Amygdala (tissue), 56 donors: ENCODE measurements around the gene RANBP3.

ENCODE experiments used
- DNase-seq, 56 donors: peaks; one replicate each; lab custom pipeline; 2025; lab: John Stamatoyannopoulos, UW

Gene RANBP3

DNA sequence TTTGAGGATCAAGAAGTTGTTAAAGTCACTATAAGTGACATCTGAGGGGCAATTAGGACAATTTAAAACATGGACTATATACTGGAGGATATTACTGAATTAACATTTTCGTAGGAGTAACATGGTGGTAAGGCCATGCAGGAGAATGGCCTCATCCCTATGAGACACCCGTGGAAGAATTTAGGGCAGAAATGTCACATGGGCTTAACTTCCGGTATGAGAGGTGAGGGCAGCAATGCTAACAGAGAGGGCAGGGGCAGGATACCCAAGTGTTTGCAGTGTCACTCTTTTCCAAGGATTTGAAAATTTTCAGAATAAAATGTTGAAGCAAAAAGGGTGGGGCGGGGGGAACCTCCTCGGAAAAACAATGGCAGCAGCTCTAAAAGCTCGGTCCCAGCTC is 23.6 kb downstream of the RANBP3 start:
- DNase-seq = no peak

DNA sequence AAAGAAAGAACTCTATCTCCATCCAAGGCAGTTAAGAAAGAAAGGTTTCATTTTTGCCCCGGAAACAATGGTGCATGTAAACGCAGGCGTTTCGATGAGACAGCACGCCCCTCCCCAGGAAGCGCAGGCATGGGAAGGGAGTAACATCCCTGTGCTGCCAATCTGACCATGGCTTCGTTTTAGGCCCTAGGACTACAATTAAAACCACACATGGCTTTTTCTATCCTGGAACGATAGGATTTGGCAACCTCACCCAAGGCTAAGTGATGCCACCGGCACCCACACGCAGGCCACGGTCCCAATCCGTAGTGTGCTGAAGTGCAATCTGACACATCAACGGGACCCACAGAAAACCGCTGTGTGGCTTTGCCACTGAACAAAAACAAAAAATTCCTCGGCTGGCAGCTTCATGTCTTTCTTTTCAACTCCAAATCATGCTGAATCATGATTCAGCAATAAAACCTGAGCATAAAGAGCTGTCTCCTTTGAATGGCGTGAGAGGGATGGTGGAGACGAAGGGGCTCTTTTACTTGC is 24.2 kb downstream of the RANBP3 start:
- peak in 2 of 56 donors; percentile 15 to 23 for DNase-seq

DNA sequence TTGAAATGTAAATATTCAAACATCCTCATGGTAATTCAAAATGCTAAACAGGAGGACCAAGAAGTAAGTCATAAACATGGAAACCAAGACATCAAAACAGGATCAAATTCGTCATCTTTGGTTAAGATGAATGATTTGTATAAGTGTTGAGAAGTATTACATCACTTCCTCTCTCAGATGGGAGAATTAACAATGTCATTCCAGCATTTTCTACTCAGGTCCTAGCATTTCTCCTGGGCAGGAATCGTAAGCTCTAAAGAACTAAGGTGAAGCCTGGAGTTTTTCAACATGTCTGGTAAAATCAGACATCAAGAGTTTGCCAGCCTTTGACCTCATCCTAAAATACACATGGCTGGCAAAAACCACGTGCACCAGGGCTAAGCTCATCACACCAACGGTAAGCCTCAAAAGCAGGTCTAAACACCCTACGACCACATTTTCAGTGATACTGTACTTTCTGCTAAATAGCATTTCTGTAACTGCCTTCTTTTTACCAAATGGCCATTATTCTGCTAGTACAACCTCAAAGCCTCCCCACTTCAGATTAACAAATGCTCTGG is 24.8 kb downstream of the RANBP3 start:
- DNase-seq = no peak

DNA sequence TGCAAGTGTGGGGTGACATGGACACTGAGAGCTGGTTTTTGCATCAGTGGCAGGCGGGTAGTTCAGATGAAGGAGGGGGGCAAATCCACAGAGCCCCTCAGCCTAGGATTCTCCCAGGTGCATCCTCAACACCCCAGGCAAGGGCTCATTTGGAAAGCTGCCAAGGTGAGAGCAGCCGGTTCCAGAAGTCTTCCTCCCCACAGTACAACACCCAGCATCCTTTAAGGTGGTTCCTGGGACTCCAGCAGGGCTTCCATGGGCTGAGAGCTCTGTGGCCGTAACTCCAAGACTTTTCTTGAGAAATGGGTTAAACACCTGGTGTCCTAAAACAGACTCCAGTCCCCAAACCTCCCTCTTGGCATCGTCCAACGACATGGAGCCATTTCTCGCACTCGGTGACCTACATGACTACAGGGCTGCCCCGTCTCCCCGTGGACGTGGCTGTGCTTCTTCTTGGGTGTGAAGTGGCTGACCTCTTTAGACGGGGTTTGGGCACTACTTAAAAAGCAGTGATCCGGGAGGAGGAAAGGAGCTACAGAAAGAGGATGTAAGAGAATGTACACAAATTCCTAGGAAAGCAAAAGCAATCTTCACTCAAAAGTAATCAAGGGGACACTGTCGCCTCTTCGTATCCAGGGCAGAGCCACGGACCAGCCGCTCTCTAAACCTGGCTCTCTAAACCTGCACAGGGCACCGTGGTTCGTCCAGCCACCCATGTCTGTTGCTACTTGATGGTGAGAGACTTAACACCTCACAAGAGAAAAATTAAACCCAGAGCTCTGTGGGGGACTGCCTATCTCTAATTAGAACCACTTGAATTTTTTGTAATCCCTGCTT is 25.5 kb downstream of the RANBP3 start:
- no peak for DNase-seq

DNA sequence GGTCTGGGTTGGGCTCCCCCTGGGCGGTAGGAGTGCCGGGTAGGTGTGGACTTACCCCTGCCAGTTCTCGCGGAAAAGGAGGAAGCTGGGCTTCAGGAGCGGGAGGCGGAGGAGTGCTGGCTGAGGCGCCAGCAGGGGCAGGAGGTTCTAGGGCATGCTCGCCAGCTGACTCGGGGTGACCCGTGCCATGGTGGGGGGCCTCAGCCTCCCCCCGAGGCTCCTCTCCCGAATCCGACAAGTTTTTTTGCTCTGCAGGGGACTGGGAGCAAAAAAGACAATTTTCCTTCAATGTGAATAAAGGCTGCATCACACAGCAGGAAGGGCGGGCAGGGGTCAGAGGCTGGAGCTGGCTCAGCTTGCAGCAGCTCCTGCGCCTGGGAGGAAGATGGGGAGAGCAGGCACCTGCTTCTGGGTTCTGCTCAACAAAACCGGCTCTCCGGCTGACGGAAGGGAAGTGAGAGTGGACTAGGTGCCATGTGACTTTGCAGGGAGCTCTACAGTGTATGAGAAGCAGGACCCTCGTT is 26.5 kb downstream of the RANBP3 start:
- peak in 12 of 56 donors; percentile 18 to 57 (median 28) for DNase-seq

DNA sequence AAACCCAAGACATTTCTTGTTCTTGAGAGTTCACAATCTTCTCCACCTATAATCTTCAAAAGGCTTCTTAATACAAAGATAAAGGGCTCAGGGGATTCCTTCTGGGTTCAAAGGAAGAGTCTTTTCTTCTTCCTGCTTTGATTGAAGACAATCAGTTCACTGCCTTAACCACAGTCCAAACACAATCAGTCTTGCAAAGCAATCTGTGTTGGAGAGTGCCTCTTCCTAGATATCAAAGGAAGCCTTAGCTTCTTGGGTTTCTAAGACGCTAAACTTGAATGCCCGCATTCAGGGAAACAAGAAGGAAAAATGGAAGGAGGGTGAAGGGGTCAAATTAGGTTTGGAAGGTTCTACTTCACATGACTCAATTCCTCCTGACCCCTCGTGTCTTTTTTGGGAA is 27.2 kb downstream of the RANBP3 start:
- DNase-seq = no peak

DNA sequence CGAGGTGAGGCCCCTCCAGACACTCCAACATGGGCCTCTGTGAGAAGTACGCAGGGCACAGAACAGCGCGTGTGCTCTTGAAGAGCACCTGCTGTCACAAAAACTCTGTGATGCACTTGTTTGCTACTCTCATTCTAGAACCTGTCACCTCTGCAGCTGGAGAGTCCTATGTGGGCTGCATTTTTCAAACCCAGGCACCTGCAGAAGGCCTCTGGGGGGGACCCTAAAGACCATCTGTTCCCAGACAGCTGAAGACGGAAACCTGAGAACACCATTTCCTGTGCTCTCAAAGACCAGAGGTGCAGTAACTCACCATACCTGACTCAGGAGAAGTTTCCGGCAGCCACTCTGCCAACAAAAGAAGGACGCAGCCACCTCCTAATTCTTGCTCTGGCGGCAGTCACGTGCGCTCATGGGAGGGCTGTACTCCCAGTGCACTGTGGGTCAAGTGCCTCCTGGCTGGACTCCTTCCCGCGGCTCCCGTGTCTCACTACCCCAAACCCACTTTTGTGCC is 28.1 kb downstream of the RANBP3 start:
- peak in 1 of 56 donors; percentile 18 for DNase-seq

DNA sequence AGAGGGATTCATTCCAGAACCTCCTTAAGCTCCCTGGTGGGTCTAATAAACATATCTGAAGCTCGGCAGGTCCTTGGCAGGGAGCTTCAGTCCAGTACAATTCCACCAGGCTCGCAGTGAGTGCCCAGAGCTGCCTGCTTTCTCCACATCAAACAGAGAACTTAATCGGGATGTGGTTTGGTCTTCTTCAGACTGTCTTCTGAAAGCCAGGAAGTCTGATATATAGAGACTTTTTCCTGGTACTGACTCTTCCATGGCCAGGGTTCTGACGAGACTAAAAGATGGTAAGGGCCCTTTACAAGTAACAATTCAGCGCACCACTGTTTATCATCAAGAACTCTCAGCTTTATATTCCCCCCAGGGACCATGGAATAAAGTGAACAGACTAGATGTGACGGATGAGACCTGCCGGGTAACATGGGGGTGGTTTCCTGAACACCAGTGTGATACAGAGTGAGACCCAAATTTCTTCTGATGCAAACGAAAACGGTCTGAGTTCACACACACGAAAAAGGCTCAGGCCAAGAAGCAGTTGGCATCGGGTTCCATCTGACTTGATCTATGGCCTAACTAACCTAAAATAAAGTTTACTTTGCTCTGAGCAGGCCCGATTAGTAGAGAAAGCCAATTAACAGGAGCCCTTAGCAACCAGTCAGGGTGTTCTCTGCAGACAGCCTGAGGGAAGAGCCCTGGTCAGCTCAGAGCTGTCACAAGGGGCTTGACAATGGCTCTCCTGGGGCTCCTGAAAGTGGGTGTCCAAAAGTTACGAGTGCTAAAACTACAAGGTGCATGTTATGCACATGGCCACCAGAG is 29.0 kb downstream of the RANBP3 start:
- peak in 7 of 56 donors; percentile 13 to 44 (median 21) for DNase-seq

DNA sequence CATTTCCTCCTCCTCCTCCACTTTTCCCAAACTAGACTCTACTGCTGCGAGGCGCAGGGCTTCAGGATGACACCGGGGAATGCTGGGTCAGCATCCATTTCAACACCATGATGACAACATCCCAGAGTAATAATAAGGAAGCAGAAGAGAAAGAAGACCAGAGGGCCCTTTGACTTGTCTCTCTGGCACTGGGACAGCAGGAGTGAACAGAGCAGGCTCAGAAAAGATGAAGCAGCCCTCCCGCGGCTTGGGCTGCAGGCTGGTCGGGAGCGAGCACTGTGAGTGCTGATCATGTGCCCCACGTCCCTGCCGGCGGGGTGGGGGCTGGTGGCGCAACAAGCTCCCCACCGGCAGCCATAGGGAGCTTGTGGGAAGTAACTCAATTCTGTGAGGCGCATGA is 30.5 kb downstream of the RANBP3 start:
- DNase-seq = peak in 52 of 56 donors; percentile 21 to 83 (median 64)

DNA sequence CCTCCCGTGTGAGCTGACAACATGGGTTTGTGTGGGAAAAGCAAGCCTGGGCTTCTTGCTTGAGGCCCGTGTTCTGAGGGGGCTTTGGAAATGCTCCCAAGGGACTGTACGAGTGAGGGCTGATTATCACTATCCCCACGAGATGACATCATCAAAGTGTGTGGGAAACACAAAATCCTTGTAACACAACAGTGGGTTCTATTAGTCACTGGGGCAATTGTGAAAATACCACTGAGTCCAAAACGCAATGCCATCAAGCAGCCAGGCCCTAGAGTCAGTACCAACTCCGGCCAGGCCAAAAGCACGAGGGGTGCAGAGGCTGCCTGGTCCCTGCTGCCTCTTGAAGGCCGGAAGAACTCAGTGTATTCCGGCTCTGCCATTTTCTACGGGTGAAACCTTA is 34.3 kb downstream of the RANBP3 start:
- no peak for DNase-seq

DNA sequence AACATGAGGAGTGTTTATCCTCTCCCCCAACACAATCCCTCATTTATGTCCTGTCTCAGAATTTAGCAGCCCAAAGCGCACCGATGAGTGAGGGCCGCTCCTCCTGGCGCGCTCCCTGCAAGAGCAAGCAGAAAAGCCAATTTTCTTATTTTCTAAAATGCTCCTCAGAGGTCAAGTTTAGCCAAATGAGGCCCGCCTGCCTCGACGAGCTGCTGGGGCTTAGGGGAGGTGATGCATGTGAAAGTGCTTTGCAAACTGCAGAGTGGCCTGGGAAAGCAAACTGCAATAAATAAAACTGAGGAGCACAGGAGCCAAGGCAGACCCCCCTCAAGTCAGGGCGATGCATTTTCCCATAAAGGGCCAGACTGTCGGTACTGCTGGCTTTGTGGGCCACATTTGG is 34.9 kb downstream of the RANBP3 start:
- no peak for DNase-seq

DNA sequence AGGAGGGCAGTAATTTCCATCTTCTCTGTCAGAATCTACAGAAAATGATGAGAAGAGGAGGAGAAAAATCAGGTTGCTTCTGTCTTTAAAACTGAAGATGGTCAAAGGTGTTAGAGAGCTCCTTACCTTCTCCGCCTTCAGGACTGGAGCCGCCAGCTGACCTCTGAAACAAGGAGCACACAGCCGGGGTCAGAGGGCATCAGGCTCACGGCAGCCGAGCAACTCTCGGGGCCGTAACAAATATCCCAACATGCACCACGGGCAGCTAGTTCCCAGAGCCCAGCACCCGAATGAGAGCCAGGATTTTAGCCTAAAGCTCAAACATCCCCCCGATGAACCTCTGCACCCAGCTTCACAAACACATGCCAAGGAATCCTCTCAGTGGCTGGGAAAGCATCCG is 36.3 kb downstream of the RANBP3 start:
- no peak for DNase-seq

DNA sequence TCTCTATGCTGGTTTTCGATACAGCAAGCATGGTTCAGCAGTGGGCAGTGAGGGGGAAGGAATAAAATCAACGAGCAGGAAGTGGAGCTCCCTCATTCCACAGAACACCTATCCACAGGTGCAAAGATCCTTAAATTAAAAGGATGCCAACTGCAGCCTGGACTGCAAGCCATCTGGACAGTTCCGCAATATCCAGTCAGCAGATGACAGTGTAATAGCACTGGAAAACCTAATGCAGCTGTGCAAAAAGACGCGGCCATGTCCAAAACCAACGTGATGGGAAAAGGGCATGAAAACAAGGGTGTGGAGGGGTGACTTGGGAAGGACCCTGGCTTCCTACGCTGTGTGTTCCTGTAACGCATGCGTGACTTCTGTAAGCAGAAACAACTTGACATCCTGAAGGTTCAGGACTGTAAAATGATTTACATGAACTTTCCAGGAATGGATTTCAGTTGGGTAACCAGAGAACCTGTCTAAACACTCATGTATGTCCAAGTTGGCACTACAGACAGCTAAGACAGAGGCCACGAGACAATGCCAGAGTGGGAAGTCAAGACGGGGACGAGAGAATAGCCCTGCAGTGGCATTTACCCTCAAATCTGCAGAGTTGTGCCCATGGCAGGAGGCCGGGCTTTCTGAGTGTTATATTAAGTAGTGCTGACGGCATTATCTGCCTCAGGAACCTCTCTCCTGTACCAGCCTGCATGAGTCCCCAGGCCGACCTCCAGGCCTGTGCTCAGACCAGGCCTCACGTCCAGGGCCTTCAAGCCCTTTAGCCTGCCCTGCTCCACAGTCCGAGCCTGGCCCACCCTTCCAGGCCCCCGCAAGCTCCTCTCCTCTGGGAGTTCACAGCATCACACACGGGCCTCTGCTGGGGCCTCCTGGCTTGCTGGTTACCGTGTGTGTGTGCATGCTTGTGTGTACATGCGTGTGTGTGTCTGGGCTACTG is 37.4 kb downstream of the RANBP3 start:
- DNase-seq = no peak

DNA sequence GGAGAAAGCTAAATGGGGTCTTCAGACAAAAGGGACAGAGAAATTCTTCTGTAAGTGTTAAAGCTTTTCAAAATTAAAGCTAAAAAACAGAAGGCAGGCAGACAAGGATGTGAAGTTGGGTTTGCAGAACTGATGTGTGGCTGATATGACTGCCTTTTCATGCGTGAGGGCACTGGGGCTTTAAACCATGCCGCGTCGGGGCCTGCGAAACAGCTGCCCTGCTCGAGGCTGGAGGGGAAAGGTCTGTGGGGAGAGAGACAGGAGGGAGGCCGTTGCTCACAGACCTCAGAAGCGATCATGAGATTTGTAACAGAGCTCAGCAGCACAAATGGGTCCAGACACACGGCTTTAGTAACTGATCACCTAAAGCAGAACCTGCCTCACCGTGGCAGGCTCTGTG is 40.4 kb downstream of the RANBP3 start:
- no peak for DNase-seq

DNA sequence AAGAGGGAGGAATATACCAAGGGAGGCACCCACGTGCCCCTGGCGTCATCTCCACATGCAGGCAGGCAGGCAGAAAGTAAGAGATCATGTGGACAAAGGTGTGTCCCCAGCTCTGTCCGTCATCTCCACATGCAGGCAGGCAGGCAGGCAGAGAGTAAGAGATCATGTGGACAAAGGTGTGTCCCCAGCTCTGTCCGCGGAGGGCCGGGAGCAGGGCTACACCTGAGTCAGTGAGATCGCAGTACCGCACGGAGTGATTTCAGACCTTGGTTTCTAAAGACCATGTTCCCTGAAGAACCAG is 41.7 kb downstream of the RANBP3 start:
- DNase-seq = no peak

DNA sequence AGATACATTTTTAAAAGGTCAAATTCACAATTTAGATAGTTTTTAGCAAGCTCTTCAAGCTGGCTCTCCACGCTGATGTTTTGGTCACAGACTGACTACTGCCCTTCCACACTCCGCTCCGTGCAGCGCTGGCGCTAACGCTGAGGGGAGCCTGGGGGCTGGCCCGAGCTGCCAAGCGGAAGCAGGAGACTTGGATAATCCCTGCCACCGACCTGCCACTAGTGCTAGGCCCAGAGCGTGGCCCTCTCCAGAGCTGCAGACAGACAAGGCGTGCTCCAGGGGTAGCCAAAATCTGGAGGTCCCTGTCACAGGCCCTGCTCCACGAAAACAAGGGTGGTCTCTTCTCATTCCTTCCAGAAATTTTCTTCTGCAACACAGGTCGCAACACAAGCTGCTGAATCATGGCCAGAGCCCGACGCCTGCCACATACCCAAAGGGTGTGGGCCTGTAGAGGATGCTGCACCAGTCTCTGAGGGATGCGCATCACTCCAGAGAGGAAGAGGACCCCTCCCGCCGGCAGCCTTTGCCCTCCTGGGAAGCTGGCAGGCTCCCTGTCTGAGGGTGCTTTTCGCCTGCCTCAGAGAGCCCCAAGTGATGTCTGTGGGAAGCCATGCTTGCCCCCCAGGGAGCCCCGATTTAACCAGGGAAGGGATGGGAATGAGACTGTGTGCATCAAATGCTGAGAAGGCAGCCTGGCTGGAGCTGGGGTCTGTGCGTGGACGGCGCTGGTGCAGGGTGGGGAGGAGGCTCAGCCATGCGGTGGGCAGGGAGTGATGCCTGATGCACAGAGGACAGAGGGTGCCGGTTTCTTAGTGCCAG is 42.3 kb downstream of the RANBP3 start:
- peak in 1 of 56 donors; percentile 21 for DNase-seq

DNA sequence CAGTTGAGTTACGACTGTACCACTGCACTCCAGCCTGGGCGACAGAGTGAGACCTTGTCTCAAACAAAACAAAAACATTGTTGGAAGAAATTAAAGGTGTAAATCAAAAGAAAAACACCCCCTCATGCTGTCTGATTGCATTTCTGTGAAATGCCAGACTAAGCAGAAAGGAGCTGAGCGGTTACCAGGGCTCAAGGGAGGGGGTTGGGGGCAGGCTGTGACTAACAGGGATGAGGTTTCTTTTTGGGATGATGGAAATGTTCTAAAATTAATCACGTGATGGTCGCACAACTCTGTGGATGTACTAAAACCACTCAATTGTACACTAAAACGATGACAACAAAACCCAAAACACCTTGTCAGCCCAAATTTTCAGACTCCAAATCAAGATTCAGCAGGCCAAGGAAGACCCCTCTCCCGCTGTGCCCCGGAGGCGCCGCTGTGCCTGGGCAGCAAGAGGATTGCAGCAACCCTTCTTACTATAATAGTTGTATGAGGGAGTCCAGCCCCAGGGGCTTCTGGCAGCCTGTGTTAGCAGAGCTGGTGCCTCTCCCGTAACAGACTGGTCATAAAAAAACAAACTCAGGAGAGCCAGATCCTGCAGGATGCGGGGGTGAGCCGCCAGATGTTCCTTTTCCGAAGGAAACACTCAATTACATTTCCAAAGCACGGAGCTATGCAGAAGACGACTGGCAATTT is 43.0 kb downstream of the RANBP3 start:
- DNase-seq = peak in 6 of 56 donors; percentile 11 to 23 (median 17)

DNA sequence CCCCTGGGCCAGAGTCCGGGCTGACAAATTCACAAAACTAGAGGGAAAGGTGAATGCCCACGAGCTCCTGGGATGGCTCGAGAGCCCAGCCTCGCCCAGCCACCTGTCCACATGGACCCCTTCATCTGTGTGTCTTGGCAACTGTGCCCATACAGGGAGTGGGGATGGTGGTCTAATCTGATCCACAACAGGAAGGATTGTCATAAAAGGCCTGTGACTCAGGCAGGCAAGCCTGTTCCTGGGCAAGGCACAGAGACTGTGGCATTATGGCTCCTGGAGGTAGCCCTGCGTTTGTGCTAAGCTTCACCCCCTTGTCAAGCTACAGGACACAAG is 43.9 kb downstream of the RANBP3 start:
- no peak for DNase-seq
